Measurements from ENCODE around the gene C11orf97. TPM values are rescaled to one million over a fixed set of nuclear protein-coding genes. Genes with fewer than 3 reads are reported as not detected.
"Not testable (repeated sequence)": the region's sequence is repeated elsewhere in the genome, so short reads cannot be mapped to it uniquely, and the experiment has no call there.

C11orf97 gene, protein sequence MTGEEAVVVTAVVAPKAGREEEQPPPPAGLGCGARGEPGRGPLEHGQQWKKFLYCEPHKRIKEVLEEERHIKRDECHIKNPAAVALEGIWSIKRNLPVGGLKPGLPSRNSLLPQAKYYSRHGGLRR
- not detected for total RNA-seq
- long read RNA-seq = 0 reads

DNA sequence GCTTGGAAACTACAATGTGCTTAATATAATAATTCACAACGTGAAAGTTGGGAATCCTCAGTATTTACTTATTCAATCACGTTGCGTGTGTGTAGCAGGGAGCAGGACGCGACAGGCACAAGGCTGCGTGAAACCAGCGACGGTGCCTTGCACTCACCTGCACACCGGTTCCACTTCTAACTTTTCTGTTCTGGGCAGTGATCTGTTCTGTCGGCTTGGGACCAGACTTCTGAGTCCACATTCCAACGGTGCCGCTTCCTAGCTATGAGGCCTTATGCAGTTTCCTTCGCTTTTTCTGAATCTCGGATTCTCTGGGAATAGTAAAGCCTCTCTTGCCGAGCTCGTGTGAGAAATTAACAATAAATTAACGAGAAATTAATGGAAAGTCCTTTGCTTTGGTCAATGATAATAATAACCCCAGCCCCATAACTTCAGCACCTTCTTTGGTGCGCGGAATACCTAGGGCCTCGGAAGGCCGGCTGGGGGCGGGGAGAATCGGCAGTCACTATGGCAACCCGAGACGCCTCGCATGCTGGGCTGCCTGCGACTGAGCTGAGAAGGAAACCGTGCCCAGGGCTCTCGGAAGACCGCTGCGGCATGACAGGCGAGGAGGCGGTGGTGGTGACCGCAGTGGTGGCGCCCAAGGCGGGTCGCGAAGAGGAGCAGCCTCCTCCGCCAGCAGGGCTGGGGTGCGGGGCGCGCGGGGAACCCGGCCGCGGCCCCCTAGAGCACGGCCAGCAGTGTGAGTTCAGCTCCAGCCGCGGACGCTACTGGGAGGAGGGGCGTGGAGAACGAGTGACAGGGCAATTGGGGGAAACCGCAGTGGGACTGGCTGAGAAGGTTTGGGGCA lies at the start of gene C11orf97:
Gene C11orf97, plus strand, starts transcription at position 530 of the 850 bp plus-strand sequence. Its CDS starts 68 bp downstream, at position 598.
- peak; percentile 76 for DNase-seq
- intact Hi-C loops (cut with micrococcal nuclease) = loop anchor here (10.0 kb wide), 1 partner anchor 53 kb away; the partner anchor contains the start of gene PIWIL4
- peak; percentile 83 for ATAC-seq

DNA sequence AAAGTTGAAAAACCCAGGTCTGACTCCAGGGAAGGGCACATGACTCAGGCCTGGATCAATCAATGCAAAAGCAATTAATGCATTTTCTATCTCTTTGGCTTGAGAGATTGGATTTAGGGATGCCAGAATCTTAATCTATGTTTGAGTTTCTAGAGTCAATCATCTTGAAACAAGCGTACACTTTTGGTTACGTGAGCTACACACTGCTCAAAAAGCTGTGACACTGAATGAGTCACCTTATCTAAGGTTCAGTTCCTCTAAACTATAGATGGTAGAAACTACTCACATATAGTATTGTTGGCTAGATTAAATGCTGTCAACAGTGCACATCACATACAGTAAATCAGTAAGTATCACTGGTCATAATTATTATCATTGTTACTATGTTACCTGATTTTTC lies 42.8 kb upstream of the C11orf97 start:
- ATAC-seq (no peak), DNase-seq (no peak)
- intact Hi-C loops (cut with micrococcal nuclease) = no loop called here

DNA sequence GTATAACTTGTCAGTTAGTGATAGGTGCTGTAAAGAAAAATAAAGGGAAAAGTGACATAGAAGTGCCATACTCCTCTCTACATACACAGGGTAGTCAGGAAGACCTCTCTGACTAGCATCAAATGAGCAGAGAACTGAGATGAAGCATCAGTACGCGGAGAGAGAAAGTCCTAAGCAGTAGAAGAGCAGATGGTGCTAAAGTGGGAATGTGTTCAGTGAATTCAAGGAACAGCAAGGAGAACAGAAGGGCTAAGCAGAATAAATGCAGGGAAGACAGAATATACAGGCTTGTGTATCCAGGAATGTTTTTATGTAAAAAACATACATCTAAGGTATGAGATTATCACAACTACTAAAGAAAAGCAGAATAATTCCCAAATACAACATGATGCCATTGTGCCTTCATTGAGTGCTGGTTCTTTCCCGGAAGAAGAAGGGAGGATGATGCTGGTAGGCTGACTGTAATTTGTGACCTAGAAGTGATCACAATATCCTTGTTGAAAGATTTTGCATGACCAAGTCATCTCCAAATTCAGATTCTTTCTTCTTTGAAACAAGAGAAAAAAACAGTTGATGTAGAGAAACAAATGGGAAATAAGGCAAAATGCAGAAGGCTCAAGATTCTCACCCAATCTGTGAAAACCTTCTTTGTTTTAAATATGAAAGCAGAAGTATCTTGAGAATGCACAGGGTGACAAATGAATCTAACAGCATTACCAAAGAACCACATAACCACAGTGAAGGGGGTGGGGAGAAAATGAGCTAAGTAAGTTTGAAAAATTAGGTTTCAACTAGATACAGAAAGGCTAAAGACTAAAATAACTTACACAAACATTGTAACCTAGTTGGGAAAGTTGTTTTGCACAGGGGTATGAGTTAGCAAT lies 39.1 kb upstream of the C11orf97 start:
- DNase-seq (no peak), ATAC-seq (no peak)
- intact Hi-C loops (cut with micrococcal nuclease) = no loop called here

- no peak for DNase-seq
- ATAC-seq = no peak
- intact Hi-C loops (cut with micrococcal nuclease) = no loop called here
Observed at GRCh38 chr11:94477624-94478023, 34.6 kb upstream of the C11orf97 start.

DNA sequence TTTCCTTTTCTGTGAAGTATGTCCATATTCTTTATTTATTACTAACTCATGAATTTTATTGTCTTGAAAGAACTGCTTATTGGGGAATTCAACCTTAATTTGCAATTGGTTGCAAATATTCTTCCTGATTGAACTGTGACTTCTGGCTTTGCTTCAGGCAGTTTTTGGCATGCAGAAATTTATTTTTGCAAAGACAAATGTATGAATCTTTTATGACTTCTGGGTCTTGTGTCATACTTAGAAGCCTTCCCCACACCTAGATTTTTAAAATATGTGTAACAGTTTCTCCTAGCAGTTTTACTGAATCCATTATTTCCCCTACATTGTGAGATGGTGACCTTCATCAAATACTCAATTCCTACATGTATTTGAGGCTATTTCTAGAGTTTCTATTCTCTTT lies 30.9 kb upstream of the C11orf97 start:
- intact Hi-C loops (cut with micrococcal nuclease) = no loop called here
- ATAC-seq = no peak
- DNase-seq = no peak

DNA sequence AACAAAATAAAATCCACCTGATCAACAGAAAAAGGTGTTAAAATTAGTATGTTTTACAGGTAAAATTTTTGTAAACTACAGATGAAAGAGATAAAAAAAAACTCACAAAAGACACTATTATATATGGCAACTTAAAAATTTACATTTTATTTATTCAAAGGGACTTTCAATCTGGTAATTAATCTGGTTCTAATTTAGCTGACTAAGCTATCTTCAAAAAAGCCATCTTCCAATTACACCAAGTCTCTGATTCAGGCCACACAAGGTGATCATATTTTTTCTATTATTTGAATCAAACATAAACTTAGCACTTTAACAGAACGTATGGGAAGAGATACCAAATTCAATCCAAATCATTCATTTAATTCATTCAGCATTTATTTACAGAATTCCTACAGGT lies 26.2 kb upstream of the C11orf97 start:
- no peak for DNase-seq
- ATAC-seq = no peak
- intact Hi-C loops (cut with micrococcal nuclease) = no loop called here

- intact Hi-C loops (cut with micrococcal nuclease) = loop anchor here (10.0 kb wide), 1 partner anchor 319 kb away; no protein-coding TSS in a partner anchor
- ATAC-seq (peak; percentile 100), DNase-seq (peak; percentile 97)
Observed at GRCh38 chr11:94493281-94494125, 18.8 kb upstream of the C11orf97 start, which contains the start of the genes ANKRD49 and MRE11. ANKRD49 (plus strand) TSS chr11:94493984; CDS start chr11:94496694, 2,710 bp downstream. MRE11 (minus strand) TSS chr11:94493844; CDS start chr11:94492801, 1,043 bp downstream.

- intact Hi-C loops (cut with micrococcal nuclease) = loop anchor here (10.0 kb wide), 1 partner anchor 319 kb away; no protein-coding TSS in a partner anchor
- DNase-seq (no peak), ATAC-seq (peak; percentile 72)
Observed at GRCh38 chr11:94494126-94494680, 18.1 kb upstream of the C11orf97 start.

DNA sequence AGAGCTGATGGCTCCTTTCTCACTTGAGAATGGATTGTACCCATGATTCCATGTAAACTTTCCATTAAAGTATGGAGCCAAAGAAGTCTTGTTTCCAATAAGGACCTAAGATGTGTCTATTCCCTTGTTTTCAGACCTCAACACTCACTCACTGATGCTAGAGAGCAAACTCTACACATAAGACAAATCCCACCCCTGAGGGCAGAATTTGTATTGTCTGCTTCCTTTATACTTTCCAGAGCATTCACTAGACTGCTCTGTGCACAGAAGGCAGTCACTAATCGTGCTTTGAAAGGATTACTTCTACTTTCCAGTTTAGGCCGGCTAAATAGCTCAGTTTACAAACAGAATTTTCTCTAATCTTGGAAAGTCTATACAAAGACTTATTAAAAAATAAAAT lies 12.1 kb upstream of the C11orf97 start:
- DNase-seq (no peak), ATAC-seq (no peak)
- intact Hi-C loops (cut with micrococcal nuclease) = loop anchor here (5.0 kb wide), 1 partner anchor 603 kb away; no protein-coding TSS in a partner anchor

DNA sequence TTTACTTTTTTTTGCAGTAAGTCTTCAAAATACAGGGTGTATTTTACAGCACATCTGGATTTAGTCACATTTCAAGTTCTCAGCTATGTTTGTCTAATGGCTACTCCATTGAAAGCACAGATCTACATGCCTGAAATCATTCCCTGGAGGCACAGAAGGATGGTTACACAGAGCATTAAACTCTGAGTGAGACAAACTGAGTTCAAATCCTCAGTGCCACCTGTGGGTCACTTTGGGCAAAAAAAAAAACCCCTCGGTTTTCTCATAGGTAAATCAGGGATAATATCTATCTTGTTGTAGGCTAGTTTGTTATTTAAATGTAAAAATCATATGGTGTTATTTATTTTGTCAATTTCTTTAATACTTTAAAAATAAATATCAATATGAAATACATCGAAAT lies 10.7 kb upstream of the C11orf97 start:
- intact Hi-C loops (cut with micrococcal nuclease) = loop anchor here (5.0 kb wide), 1 partner anchor 604 kb away; no protein-coding TSS in a partner anchor
- no peak for ATAC-seq
- no peak for DNase-seq

- intact Hi-C loops (cut with micrococcal nuclease) = loop anchor here (5.0 kb wide), 1 partner anchor 607 kb away; no protein-coding TSS in a partner anchor
- no peak for DNase-seq
- no peak for ATAC-seq
Observed at GRCh38 chr11:94504689-94505293, 7.5 kb upstream of the C11orf97 start.

DNA sequence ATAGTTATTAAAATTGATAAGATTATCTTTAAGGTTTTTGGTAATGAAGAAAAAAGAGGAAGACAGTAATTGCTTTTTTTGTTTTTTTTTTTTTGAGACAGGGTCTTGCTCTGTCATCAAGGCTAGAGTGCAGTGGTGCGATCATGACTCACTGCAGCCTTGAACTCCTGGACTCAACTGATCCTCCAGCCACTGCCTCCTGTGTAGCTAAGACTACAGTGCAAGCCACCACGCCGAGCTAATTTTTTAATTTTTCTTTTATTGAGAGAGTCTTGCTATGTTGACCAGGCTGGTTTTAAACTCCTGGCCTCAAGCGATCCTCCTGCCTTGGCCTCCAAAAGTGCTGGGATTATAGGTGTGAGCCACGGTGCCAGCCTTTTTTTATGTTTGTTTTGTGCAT lies 5.7 kb upstream of the C11orf97 start:
- intact Hi-C loops (cut with micrococcal nuclease); ATAC-seq; DNase-seq: not testable (repeated sequence)

- no peak for ATAC-seq
- intact Hi-C loops (cut with micrococcal nuclease) = no loop called here
- DNase-seq = no peak
Observed at GRCh38 chr11:94507485-94507884, 4.8 kb upstream of the C11orf97 start.

DNA sequence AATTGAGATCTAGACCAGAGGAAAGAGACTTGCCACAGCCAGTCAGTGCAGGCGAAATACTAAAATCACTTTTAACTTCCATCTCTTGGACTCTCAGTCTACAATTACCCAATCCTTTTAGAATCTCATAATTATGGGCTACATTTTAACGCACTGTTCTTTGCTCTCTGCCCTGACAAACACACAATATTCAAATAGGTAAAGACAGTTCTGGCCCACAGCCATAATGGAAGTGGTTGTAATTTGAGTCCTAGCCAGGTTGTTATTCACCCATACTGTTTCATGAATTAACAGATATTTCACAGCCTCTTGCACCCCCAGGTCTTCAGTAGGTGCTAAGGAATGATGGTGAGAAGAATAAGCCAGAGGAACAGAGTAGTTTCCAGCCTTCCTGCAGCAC lies 830 bp downstream of the C11orf97 start:
- DNase-seq (no peak), ATAC-seq (no peak)
- intact Hi-C loops (cut with micrococcal nuclease) = loop anchor here (10.0 kb wide), 1 partner anchor 52 kb away; the partner anchor contains the start of gene PIWIL4

GRCh38 chr11:94515398-94515797 lies 3.1 kb downstream of the C11orf97 start:
- intact Hi-C loops (cut with micrococcal nuclease) = loop anchor here (10.0 kb wide), 1 partner anchor 49 kb away; the partner anchor contains the start of gene PIWIL4
- DNase-seq = no peak
- ATAC-seq = no peak

DNA sequence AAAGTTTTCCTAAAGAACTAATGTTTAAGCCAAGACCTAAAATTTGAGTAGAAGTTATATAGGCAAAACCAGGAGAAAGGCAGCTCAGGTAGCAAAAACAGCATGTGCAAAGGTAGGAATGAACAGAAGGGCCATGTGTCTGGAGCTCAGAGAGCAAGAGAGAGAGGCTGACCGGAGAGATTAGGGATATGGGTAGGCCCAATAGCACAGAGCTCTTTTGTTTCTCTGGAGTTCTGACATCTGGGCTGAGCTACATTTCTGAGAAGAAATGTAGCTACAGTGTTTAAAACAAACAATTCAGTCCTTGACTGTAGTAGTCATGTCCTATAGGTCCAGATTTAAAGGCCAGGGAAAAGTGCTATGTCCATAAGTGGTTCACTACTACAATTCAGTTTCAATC lies 4.5 kb downstream of the C11orf97 start:
- intact Hi-C loops (cut with micrococcal nuclease) = loop anchor here (10.0 kb wide), 1 partner anchor 48 kb away; the partner anchor contains the start of gene PIWIL4
- no peak for DNase-seq
- no peak for ATAC-seq

GRCh38 chr11:94518300-94518699 lies 6.0 kb downstream of the C11orf97 start:
- intact Hi-C loops (cut with micrococcal nuclease) = loop anchor here (10.0 kb wide), 1 partner anchor 47 kb away; the partner anchor contains the start of gene PIWIL4
- no peak for DNase-seq

More at GRCh38 chr11:94518300-94518699, 6.0 kb downstream of the C11orf97 start:
- no peak for ATAC-seq
